ENCODE measurements around the gene UBQLN1.
A peak's percentile ranks its signal among the peaks of the same experiment; 100 is the strongest.

Gene UBQLN1

DNA sequence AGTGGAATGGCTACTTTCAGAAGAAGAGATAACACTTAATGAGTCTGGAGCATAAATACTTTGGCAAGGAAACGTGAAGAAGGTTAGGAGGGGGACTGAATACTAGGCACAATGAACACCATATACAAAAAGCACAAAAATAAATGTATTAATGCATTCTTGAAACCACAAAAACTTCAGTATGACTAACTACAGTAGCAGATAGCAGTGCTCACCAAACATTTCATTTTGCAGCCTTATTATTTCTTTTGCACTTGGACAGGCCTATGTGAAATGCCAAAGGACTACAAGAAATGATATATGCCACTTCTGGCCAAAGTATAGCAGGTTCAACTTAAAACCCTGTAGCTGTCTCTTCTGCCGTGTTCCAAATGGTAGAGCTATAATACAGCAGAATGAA is 26.3 kb downstream of the UBQLN1 start:
- no peak for DNase-seq

DNA sequence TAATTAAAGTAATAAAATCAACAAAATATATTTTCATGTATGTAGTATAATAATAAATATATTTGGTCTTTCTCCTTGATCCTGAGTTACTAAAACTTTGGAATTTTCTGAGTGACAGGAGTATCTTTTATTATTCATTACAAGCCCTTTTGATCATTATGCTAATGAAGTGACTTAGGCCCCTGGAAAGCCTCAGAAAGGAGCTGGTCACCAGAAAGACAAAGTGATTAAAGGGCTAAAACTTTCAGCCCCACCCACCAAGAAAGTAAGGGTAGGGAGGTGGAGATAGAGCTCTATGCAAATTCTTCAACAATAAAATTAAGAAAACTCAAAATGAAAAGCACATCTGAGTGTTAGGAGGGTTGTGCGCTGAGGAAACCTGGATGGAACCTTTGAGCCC is 27.5 kb downstream of the UBQLN1 start:
- DNase-seq = no peak

DNA sequence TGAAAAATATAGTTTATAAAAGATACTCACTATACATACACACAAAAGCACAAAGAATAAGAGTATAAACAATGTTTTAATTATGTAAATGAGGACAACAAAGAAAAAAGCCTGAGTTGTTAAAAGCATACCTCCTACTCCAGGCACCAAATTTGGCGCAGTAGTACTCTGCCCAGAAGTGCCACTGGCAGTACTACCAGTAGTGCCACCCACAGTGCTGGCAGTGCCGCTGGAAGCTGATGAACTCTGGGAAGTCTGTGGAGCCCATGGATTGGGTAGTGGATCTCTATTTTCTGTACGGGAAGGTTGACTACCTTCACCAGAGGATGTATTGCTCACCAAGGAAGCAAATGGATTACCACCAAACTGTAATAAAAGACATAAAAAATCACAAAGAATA is 30.2 kb downstream of the UBQLN1 start:
- DNase-seq = no peak

DNA sequence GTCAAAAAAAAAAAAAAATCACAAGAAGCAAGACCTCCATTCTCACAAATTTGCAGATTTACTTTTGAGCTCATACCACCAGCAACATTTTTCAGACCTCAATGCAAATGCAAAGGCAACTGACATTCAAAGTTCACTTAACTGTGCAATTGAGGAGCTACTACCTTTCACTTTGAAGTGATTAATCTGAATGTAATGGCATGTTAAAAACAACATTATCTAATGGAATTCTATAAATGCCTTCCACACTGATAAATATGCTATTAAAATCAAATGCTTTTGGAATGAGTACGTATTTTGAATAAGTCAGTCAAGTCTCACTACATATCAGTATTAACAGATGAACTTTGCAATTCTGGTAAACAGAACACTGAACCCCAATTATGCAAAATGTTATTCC is 32.3 kb downstream of the UBQLN1 start:
- DNase-seq = no peak

DNA sequence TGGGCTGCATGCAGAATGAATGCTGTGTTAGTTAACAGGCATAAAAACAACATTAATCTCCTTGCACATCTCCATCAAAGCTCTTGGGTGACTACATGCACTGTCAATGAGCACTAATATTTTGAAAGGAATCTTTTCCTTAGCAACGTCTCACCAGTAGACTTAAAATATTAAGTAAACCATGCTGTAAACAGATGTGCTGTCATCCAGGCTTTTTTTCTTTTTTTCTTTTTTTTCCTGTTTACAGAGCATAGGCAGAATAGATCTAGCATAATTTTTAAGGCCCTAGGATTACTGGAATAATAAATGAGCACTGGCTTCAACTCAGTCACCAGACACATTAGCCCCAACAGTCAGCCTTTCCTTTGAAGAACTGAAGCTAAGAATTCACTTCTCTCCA is 36.3 kb downstream of the UBQLN1 start:
- no peak for DNase-seq

DNA sequence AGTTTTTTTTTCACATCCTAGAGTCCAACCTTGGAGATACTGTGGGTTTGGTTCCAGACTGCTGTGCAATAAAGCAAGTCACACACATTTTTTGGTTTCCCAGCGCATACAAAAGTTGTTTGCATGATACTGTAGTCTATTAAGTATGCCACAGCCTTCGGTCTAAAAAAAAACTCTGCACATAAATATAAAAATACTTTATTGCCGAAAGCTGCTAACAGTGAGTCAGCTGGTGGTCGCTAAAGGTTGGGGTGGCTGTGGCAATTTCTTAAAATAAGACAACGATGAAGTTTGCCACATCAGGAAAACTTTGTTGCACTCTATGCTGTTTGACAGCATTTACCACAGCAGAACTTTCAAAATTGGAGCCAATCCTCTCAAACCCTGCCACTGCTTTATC is 37.4 kb downstream of the UBQLN1 start:
- no peak for DNase-seq

DNA sequence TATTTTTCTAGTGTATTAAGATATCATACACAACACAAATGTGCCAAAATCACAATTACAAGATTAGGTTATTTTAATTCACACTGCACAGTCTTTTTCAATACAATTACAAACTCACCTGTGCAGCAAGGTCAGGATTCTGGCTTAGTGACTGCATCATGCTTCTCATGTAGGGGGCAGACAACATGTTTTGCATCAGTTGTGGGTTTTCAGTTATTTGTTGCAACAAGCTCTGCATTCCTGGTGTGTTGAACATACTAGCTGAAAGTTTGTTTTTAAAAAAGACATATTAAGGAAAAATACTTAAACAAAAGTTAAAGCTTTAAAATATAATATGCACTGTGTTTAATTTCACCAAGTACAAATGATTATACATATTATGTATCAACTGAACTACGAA is 38.7 kb downstream of the UBQLN1 start:
- no peak for DNase-seq

DNA sequence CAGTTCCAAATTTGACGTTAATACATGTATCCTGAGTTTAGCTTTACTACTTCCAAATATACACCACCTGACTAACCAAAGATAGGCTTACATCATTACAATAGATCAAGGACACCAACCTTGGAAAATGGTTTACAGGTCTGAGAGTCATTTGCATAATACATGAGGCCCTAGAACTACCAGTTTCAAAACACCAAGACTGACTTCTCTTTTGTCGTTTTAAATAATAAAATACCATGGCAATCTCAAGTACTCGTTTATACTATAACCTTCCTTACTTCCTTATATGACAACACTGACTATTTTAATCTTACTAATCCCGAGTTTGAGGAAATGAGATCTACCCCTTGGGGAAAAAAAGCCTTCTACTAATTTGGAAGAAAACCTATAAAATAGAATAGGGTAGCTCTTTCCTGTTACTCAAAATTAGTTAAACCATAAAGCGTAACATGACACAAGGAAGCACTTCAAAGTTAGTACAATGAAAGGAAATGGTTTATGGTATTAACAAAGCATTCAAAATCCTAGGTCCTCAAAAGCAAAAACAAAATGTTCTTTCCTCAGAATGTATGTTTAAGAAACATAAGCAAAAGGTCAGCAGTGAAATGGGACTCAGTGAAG is 42.1 kb downstream of the UBQLN1 start:
- no peak for DNase-seq

DNA sequence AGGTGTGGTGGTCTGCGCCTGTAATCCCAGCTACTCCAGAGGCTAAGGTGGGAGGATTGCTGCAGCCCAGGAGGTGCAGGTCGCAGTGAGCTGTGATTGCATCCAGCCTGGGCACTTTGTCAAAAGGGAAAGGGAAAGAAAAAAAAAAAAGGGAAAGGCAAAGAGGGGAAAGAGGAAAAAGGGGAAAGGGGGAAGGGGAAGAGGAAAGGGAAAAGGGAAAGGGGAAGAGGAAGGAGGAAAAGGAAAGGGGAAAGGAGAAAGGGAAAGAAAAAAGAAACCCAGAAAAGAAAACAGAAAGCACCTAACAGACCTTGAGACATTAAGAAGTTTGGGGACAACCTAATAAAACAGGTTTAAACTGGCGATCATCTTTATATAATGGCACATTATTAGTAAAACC is 44.8 kb downstream of the UBQLN1 start:
- DNase-seq = no peak

DNA sequence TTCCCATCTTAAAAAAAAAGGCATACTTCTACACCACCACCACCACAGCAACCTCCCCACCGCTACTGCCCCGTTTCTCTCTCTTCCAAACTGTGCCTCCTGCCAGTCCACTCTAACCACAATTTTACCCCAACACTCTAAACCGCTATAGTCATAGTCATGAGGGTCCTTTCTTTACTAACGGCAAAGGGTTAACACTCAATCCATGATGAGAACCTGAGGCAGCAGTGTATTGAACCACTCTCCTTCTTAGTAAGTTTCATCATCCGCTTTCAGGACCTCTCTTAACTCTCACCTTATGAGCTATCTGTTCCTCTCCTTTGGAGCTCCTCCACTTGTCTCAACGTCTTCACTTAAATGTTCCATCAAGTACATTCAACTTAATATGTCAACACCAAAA is 50.8 kb downstream of the UBQLN1 start:
- no peak for DNase-seq

DNA sequence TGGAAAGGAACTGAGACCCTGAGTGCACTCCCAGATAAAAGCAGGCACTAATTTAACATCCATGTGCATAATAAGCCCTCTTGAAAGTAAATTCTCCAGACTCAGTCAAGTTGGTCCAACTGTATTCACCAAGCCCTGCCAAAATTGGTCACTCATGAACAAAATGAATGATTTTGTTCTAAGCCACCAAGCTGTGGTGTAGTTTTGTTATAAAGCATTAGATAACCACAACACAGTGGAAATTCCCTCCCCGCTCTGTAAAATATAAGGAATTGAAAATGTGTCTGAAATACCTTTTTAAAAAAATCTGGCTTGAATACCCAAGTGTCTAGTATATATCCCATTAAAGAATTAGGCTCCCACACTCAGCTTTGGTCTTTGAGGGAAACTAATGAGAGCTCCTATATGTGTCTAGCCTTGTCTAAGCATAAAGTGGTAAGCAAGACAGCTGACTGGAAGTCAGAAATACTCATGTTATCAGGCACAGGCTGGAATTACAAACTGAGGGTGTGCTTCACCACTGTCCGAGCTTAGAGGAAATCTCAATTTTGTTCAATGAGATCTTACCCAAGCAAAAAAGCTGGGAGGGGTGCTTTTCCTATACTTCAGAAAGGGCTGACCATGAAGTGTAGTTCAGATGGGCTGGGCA is 51.6 kb downstream of the UBQLN1 start:
- DNase-seq = no peak

DNA sequence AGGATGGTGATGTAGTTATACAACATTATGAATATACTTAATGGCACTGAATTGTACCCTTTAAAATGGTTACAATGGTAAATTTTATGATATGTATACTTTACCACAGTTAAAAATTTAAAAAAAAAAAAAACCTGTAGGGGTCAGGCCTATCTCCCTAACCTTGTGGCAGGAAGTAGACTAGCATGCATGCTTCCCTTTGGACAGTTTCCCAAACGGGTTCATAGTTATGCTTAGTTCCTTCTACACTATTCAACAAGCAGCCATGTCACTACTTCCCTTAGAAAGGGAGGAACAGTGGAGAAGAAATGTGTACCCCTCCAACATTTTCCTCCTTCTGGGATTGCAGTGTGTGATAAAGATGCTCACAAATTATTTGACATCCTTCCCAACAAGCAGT is 52.3 kb downstream of the UBQLN1 start:
- DNase-seq = no peak

DNA sequence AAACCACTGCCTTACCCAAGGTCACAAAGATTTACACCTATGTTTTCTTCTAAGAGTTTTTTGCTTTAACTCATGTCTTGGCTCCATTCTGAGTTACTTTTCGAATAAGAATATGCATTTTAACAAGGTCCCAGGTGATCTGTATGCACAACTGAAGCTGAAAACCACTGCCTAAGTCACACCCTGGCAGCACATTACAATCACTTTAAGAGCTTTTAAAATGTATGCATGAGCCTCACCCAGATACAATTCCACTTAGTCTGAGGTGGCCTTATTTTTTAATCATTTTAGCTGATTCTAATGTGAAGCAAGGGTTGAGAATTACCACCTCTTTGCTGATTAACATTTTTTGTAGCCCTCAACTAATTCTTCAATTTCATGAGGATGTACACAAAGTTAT is 55.3 kb downstream of the UBQLN1 start:
- DNase-seq = no peak

DNA sequence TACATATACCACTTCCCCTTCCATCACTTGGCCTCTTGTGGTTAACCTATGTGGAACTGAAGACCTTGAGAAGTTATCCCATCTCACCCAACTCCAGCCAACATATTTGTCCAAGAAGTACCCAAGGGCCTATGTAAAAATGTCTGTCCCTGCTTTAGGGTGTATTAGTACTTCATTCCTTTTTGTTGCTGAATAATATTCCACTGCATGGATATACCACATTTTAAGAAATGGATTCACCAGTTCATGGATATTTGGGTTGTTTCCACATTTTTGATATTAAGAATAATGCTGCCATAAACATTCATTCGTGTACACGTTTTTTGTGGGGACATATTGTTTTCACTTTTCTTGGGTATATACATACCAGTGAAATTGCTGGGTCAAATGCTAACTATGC is 56.2 kb downstream of the UBQLN1 start:
- no peak for DNase-seq

DNA sequence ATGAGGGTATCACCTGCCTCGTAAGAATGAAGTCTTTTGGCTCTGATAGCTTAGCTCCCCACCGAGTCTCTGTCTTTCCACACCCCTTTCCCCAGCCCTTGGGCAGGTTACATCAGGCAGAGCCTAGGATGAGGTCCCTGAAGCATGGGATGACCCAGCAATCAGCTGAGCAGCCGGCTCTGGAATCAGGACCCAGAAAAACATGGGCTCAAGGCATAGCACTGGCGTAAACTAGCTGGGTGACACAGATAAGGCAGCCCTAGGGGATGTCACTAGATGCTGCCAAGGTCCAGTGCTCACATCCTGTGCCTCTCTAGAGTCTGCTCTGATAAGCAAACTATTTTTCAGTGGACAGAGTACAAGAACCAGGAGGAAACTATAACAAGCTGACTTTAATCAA is 58.2 kb downstream of the UBQLN1 start:
- no peak for DNase-seq

DNA sequence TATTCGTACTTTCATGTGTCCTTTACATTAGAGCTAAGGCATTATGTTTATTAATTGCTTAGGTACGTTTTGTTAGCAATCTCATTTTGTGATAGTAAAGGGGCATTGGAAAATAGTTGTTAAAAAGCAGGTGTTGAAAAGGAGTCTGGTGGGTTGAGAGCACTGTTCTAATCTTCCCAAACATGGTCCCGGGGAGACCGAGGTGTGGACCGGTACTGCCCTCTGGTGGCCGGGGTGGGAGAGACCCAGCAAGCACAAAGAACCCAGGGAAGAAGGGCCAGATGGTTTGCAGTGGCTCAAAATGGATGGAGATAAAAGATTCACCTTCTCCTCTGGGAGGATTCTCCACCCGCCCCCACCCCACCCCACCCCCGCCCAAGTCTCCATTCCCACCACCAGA is 58.7 kb downstream of the UBQLN1 start:
- DNase-seq = peak; percentile 30

DNA sequence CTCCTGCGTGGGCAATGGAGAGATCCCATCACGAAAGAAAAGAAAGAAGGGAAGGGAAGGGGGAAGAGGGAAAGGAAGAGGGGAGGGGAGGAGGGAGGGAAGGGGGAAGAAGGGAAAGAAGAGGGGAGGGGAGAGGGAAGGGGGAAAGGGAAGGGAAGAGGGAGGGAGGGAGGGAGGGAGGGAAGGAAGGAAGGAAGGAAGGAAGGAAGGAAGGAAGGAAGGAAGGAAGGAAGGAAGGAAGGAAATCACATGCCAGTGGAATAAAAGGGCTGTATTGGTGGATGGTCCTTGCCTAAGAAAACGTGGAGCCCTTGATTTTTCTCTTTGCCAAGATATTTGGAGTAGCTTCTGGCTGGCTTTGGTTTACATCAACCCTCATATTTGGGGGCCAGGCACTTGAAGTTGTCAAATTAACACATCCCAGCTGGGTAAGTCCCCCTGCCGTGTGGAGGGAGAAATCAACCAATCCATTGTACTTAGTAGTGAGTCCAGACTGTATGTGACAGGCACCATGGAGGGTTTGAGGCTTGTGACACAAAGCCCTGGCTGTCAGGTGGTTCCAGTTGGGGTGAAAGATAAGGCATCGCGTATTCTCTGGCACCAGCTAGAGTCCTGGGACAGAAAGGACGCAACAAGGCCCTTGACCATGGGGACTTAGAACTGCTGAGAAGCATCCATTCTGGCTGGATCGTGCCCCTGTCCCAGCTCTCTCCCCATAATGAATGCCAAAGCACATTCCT is 61.1 kb downstream of the UBQLN1 start:
- DNase-seq = no peak

DNA sequence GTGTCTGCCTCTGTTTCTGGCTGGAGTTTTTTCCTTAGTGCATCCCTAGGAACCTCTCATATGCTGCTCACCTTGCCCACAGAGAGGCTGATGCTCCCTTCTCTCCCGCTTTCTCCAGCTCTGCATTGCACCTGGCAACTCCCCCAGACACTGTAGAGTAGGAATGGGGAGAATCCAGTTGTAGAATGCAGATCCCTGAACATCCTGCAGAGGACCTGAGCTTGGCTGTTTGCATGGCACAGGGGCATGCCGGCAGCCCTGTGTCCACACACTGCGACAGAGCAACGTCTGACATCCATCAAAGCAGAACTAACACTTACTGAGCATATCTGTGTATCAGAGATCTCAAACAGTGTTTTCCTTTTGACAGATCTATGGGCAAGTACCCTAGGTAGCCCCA is 65.0 kb downstream of the UBQLN1 start:
- no peak for DNase-seq

DNA sequence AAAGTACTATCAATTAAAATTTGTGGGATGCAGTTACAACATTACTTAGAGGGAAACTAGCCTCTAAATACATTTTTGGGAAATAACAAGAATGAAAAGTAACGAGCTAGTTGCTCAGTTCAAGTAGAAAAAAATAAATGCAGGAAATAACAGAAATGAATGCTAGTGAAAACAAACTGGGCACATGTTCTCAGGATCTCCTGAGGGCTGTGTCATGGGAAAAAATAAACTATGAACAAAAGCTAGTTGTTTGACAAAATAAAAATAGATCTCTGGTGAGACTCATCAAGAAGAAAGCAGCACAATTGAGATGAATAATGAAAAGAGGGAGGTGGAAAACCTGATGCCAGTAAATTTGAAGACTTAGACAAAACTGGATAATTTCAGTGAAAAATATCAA is 68.5 kb downstream of the UBQLN1 start:
- no peak for DNase-seq

DNA sequence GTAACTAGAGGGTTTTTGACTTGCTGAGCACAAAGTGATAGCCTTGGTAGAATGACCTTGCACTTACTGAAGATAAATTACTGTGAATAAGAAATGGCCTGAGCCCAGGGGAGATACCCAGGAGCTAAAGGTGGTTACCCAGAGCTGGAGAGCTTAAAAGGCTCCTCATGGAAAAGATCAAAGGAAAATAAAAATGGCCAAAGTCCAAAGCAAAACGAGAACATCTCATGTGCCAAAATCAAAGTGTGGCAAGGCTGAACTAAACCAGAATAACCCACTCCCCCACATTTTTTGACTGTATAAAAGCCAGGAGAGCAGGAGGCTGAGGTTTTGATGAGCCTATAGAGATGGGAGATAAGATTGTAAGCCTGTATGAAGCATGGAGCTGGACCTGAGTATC is 70.4 kb downstream of the UBQLN1 start:
- DNase-seq = no peak

DNA sequence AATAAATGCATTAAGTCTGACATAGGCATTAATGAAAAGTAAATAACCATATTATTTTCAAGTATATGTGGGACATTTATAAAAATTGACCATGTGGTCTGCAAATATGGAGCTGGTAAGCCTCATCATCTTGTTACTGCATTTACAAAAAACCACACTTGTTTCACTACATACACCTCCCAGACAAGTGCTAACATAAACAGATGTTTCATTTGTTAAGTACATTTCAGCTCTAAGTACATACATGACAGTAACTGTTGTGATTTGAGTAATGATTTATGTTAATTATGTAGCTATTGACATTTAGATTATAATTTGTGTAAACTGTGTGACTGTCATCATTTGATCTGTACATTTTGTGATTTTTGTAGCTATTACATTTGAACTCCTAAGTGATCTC is 70.9 kb downstream of the UBQLN1 start:
- DNase-seq = no peak

DNA sequence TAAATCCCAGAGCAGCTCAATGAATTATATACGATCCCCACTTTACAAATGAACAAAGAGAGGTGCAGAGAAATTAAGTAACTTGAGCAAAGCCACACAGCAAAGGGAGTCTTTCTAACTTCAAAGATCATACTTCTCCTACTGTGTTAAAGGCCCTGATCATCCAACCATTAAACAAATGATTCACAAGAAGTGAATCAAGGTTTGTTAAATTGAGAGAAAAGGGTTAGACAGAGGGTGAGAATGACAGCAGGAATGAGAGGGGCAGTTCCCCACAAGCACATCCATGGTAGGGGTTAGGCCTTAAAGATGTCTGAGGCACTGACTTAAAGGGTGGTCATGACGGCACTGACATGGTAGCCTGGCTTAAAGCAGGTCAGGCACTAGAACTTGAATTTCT is 74.1 kb downstream of the UBQLN1 start:
- DNase-seq = no peak

DNA sequence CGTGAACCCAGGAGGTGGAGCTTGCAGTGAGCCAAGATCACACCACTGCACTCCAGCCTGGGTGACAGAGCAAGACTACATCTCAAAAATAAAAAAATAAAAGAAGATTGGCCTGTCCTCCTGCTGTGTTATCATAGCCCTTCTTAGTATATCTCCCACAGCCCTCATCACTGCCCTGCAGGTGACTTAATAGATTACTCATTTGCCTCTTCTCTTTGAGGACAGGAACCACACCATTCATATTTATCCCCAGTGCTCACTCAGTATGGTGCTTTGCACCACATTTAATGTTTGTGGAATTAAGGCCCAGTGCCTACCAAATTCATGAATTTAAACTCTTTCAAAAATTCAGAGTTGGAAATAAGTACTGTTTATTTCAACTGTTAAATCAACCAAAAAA is 74.5 kb downstream of the UBQLN1 start:
- DNase-seq = no peak

DNA sequence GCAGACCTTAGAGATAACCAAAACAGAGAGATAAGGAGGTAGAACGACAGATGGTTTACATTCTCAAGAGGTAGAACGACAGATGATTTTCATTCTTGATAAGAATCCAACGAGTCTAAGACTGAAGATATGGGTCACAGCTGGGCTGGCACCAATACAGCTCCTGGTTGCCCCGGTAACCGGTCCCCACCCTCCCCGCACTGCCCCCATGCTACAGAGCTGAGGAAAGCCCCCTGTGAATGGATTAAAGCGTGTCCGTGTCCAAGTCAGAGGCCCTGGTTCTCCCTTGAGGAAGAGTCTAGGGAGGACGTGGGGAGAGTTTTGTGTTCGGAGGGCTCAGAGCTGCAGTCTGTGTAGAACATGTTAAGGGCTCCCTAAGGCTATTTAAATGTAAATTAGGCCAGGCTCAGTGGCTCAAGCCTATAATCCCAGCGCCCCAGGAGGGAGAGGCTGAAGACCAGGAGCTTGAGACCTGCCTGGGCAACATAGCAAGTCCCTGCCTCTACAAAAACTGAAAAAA is 76.8 kb downstream of the UBQLN1 start:
- no peak for DNase-seq

Measured in NCI-H774 (cell line).